Effector CD8-positive, alpha-beta T cell (primary cell): Measurements from ENCODE around the gene SGSM1.

Experiments
- DNase-seq: peaks from one replicate; lab custom pipeline; 2025; lab: John Stamatoyannopoulos, UW
- total RNA-seq, 4 experiments: gene quantifications; one replicate each; lab custom pipeline; 2026; lab: John Stamatoyannopoulos, UW

The SGSM1 gene, protein sequence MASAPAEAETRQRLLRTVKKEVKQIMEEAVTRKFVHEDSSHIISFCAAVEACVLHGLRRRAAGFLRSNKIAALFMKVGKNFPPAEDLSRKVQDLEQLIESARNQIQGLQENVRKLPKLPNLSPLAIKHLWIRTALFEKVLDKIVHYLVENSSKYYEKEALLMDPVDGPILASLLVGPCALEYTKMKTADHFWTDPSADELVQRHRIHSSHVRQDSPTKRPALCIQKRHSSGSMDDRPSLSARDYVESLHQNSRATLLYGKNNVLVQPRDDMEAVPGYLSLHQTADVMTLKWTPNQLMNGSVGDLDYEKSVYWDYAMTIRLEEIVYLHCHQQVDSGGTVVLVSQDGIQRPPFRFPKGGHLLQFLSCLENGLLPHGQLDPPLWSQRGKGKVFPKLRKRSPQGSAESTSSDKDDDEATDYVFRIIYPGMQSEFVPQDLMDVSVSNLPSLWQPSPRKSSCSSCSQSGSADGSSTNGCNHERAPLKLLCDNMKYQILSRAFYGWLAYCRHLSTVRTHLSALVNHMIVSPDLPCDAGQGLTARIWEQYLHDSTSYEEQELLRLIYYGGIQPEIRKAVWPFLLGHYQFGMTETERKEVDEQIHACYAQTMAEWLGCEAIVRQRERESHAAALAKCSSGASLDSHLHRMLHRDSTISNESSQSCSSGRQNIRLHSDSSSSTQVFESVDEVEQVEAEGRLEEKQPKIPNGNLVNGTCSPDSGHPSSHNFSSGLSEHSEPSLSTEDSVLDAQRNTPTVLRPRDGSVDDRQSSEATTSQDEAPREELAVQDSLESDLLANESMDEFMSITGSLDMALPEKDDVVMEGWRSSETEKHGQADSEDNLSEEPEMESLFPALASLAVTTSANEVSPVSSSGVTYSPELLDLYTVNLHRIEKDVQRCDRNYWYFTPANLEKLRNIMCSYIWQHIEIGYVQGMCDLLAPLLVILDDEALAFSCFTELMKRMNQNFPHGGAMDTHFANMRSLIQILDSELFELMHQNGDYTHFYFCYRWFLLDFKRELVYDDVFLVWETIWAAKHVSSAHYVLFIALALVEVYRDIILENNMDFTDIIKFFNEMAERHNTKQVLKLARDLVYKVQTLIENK
- total RNA-seq: 2.5 to 10.0 (median 5.5) reads per million in 4 experiments

DNA sequence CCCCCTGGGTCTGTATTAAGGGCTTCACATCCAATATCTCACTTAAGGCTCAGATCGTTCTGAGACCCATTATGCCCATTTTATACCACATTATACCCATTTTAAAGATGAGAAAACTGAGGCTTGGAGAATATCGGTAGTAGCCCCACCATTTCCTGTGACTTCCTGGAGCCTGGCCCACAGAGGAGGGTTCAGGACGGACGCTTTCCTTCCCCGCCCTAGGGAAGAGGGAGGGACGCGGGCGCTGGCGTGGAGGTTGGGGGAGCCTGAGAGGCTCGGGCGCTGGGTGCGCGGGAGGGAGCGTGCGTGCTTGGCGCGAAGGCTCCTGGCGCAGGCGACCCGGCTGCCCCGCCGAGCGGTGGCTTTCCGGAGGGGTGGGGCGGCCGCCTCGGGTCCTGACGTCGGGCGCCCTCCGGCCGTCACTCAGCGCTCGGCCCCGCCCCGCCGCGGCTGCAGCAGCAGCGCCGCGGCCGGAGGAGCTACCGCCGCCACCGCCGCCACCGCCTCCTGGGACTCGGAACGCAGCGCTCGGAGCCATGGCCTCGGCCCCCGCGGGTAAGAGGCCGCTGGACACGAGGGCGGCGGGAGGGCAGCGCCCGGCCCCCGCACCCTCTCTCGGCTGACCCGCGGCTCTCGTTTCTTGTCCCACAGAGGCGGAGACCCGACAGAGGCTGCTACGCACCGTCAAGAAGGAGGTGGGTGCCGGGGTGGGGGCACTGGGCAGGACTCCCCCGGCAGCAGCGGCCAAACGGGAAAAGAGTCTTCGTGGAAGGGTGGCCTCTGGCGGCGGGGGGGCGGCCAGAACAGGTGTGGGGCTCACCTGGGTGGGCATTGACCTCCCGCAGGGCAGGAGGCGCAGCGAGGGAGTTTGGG, at the start of gene SGSM1:
Gene SGSM1 (plus strand): TSS at position 422 of the 873 bp plus-strand sequence. CDS start 115 bp downstream, at position 537.
- peak; percentile 23 for DNase-seq

DNA sequence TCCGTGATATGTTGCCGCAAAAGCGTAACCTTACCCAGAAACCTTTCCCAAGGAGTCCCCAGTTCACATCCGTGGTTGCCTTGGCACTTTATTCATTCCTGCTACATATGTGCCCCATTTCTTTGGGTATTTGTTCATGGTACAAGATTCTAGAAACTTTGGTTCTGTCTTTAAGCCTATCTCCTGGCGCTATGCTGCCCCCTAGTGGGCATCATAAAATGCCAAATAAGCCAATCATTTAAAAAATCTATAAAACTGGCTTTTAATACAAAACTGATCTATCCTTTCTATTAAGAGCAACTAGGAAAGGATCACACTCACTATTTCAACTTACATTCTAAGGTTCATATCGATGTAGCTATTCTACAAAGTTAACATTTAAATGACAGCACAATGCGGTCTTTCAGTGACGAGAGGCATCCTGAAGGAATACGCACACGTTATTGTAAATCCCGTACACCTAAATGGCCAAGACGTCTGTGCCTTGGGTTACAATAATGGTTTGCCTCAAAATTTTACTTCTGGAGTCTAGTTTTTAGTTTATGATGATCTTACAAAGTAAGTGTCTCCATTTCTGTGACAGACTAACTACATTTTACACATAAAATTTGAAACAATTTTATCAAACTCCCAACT, 47.7 kb upstream of the SGSM1 start:
- peak; percentile 41 for DNase-seq

DNA sequence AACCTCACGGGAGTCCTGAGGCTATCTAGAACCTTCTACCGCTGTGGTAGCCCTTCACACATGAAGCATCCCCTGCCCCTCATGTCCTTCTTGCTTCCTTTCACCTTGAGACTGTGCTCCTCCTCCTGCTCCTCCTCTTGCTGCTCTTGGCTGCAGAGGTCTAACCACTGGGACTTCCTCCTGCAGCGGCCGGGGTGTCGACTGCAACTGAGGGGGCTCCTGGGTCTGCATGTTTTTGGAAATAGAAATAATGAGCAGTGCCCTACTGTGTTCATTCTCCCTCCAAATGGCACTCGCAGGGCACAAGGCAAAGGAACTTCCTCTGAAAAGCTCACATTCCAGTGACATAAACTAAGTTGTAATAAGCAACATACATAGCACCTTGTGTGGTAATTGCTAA, 46.2 kb upstream of the SGSM1 start:
- DNase-seq: no peak

DNA sequence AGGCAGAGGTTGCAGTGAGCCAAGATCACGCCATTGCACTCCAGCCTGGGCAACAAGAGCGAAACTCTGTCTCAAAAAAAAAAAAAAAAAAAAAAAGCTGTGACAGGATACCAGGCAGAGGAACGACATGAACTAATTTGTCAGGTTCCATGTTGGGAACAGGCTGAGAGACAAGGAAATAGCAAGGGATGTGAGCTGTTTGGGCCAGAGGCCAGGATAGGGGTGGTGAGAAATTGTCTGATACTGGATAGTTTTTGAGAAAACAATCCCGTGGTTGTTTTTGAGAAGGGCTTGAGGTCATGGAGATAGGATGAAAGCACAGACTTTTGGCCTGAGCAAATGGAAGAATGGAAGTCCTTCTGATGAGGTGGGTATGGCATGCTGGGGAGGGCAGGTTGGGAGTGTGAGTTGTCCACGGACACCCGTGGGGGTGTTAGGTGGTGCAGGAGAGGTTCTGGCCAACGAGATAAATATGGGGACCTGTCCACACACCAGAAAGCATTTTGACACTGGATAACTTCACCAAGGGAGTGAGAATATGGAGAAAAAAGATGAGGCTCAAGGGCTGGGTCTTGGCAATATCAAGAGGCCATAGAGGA, 45.2 kb upstream of the SGSM1 start:
- DNase-seq: no peak

DNA sequence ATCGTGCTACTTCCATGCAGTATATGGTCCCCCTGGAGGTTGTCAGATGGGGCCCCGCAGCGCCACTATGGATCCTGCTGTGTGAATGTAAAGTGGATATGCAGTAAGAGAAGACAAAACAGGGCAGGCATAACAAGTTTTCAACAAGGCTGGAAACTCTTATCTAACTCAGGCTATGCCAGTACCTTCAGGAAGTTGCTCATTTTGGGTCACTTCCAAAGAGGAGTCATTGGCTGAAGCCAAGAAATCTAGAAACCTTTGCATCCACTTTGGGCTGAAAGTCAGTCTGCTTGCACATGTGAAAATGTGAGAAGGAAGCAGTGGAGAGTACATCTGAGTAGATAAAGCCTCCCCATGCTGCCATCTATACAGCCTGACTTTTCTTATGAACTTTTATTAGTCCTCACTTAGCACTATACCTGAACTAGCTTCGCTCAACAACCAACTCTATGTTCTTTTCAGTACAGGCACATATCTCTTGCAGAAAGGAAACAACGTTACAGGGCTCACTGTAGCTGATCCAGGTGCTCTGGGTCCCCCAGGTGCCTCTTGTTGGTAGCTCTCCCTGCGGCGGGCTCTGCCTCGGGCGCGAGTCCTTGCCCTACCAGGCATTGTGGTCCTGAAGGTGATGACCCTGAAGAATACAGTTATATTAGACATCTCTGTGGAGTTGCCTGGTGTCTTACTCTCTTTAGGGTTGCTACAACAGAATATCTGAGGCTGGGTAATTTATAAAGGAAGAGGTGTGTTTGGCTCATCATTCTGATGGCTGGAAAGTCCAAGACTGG, 43.9 kb upstream of the SGSM1 start:
- DNase-seq: no peak

DNA sequence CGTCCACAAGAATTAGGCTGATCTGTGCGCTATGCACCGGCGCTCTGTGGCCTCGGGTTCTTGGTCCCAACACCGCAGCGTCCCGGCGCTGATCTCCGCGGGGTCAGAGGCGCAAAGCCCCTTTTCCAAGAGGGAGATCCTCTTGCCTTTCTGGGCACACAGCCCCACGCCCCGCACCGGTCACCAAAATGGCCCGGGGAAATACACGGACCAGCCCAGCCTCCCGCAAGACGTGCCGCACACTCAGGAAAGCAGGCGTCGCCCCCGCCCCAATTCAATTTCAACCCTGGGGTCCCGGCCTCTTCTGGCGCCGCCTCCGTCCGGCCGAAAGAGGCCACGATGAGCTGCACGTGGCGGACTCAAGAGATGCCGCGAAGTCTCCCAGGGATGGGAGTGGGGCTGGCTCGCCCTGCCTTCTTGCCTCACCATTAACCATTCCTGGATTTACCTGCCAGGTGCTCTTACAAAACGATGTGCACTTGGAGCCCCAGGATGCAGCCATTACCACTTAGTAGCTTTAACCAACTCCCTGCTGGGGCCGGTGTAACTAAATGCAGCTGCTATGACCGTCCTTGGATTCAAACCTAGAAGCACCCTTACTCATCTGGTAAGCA, 42.0 kb upstream of the SGSM1 start:
- no peak for DNase-seq

DNA sequence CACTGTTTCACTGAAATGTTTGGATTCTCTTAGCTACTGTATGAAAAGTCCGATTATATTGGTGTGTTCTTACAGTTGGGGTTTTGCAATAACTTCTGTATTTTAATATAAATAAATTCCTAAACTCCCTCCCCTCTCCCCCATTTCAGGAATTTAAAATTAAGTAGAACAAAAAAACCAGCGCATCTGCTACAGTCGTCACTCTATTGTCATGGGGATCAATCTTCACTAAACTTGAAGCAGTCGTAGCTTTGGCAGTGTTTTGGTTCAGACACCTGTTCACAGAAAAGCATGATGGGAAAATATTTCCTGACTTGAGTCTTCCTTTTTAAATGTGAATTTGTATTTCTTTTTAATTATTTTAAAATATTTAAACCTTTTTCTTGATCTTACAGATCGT, 40.8 kb upstream of the SGSM1 start:
- no peak for DNase-seq

DNA sequence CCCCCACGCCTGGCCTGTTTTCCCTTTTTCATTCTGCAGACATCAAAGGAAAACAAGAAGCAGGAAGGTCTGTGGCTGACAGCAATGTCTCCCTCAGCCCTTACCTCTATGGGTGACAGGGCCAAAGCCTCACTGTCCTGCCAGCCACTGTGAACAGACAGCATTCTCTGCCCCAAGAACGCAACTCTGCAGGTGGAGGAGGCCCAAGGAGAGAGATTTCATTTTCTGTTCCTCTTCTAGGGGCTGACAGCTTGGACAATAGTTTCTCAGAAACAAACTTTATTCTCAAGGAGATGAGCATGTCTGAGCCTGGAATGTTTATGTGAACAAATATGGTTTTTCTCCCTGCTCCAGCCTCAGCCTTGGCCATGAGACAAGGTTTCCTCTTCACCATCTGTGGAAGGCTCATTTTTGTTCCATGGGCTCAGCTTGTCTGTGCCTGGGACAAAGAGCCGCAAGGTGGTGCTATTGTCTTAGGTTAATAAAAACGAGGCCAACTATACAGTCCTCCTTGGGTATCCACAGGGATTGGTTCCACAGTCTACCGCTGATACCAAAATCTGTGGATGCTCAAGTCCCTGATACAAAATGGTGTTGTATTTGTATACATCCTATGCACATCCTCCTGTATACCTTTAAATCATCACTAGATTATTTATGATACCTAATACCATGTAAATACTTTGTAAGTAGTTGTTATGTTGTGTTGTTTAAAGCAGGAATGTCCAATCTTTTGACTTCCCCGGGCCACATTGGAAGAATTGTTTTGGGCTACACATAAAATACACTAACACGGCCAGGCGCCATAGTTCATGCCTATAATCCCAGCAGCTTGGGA, 37.3 kb upstream of the SGSM1 start:
- DNase-seq: no peak

DNA sequence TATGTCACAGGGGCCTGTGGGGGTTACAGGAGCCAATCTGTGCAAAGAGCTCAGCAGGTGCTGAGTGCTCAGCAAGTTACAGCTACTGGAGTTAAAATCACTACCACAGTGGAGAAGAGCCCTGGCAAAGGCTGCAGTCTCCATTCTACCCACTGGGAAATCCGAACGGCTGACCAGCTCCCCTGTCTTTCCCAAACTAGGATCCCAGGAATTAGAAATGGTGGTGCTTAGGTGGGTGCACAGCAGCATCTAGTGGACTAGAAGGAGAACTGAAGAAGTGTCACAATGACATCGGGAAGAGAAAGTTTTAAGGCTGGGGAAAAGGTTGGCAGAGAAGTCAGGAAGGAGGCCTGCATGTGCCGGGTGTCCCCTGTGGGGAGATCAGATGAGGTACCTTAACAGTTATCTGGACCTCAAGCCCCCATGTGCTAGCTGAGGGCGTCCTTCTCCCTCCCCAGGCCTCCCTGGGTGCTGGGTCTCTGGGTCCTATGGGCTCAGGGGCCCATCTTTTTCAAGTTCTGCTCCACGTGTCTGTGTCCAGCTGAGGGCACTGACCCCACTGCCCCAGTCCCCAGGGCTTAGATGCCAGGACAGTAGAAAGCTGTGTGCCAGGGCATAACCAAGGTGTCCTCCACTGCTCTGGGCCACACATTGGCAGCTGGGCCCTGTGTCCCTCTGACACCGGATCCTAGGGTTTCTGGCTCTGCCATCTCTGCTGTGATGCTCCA, 33.4 kb upstream of the SGSM1 start:
- DNase-seq: no peak

DNA sequence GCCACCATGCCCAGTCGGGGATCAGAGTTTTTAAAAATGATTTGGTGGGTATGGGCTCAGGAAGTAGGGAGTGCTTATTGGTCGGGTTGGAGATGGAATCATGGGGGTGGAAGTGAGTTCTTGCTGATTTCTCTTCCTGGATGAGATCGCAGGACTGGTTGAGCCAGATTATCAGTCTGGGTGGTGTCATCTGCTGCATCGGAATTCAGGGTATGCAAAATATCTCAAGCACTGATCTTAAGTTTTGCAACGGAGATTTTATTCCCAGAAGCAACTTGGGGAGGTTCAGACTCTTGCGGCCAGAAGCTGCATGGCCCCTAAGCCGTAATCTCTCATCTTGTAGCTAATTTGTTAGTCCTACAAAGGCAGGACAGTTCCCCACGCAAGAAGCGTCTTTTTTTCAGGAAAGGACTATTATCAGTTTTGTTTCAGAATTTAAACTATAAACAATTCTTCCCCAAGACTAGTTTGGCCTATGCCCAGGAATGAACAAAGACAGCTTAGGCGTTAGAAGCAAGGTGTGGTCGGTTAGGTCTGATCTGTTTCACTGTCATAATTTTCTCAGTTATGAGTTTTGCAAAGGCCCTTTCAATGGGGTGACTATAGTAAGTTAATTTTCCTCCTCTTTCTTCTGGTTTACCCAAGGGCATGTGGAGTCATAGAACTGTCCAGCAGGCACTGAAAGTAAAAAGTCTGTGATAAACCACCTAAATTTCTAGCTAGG, 30.1 kb upstream of the SGSM1 start:
- DNase-seq: no peak

DNA sequence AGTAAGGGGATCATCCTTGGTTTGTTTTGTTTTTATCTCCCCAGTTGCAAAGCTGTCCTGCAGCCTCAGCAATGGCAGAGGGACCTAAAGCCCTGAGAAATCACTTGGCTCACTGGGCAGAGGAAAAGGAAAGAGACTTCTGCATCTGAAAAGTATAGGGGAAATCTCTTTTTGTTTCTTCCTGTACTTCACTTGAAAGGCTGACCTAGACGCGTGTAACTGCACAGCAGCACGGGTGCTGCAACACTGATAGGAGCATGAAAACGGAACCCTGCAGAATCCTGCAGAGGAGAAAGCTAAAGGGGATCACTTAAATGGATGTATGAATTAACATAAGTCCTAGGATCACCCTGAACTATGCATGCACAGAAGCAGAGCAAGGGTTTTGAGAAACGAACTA, 29.5 kb upstream of the SGSM1 start:
- no peak for DNase-seq

DNA sequence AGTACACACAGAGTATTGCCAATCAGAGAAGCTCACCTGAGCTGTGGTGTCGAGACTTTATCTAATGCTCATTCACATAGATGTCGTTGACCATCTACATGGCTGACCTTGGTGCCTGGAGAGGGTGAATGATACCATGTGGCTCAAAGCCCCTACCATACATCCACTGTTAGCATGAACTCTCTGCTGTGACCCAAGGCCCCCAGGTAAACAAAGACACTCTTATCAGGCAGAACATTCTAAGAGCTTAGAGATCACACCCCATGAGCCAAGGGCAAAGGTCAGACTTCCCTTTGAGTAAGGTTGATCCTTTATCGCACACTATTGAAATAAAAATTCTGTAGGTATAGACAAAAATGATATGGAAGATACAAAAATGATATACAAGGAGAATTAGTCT, 16.5 kb upstream of the SGSM1 start:
- no peak for DNase-seq

DNA sequence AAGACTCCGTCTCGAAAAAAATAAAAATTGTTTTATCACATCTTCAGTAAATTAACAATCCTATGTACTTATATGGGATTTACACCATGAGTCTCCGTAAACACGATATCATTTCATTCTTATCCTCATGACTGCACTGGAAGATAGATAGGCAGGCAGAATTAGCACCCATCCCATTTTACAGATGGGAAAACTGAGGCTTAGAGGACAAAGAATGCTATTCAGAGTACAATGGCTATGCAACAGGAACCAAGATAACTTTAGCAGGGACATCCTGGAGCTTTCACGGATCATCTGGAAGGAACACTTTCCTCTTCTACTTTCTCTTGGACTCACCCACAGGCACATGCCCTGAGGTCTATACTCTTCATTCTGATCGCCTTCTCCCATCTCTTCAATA, 14.6 kb upstream of the SGSM1 start:
- DNase-seq: no peak

DNA sequence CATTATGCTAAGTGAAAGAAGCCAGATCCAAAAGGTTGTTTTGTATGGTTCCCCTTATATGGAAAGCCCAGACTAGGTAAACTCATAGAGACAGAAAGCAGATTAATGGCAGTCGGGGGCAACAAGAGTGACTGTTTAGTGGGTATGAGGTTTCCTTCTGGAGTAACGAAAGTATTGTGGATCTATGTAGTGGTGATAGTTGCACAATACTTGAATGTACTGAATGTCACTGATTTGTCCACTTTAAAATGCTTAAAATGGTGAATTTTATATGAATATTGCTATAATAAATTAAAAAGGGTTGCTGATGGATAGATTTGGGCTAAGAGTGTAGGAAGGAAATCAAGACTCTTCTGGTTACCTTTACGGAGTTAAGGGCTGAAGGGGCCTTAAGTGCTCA, 10.0 kb upstream of the SGSM1 start:
- DNase-seq: no peak

DNA sequence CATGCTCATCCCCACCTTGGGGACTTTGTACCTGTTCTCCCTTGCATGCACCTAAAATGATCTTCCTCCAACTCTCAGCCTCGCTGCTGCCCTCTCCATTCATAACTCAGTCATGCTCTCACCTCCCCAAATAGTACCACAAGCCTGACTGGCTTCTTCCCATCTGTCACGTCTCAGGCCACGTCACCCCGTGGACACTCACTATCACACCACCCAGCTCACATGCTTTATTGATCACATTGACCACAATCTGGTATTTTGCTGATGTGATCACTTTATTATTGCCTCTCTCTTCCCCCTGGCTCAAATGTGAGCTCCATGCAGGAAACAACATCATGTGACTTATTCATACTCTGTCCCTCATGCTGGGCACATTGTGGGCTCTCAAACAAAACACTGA, 9.2 kb upstream of the SGSM1 start:
- DNase-seq: no peak

DNA sequence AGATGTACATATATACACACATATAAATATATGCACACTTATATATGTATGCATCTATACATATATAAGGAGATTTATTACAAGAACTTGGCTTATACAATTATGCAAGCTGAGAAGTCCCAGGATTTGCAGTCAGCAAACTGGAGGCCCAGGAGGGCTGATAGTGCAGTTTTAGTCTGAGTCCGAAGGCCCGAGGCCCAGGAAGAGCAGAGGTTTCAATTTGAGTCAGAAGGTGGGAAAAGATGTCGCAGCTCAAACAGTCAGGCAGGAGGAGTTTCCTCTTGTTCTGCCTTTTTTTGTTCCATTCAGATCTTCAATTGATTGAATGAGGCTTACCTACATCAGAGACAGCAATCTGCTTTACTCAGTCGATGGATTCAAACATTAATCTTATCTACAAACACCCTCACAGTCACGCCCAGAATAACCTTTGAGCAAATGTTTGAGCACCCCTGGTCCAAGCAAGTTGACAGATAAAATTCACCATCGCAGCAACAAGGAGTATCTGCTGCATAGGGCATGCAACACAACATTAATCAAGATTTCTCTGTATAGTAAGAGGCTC, 4.0 kb upstream of the SGSM1 start:
- no peak for DNase-seq

DNA sequence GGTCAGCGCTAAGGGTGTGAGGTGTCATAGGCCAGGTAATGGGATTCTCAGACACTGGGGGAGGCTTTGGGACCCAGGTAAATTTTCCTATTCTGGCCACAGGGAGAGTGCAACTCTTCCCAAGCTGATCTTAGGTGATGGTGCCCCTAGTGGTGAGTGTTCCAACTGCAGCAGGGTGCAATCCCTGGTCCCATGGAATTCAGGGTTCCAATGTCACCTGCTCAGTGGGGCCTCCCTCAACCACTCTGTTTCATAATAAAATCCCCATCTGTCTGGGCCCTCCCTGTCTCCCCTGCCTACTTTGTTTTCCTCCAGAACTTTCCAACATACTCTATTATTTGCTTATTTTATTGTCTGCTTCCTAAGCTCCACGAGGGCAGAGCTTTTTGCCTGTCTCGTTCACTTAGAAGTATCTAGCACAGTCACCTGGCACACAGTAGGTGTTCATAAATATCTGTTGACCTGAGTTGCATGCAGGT, 2.9 kb upstream of the SGSM1 start:
- DNase-seq: peak; percentile 34
